HepG2 (cell line): ENCODE data around the gene TRH. TPM values are rescaled to one million over a fixed set of nuclear protein-coding genes. Genes with fewer than 3 reads are reported as not detected.

Experiments used
- ATAC-seq: fragments of 200-7000 bp; cut with Tn5 transposase; 3 replicates; pipeline ENCODE4 v1.9.1; 2020; ENCODE audit warnings: mild to moderate bottlenecking, moderate library complexity
- BruUV-seq: library from RNA; stranded (reverse); fragments of 400-500 nt; replicated peaks from 2 replicates; lab custom pipeline; 2021; lab: Mats Ljungman, UMichigan
- CTCF ChIA-PET: fragments of 300-600 bp; formaldehyde crosslinking; extraction: SDS; loops from one replicate; lab custom pipeline; 2021; ENCODE audit warnings: low total read pairs, inconsistent platforms, low intra/inter-chr PET ratio; lab: Yijun Ruan, JAX
- POLR2A ChIA-PET: fragments of 350-600 bp; sonication (Branson Sonifier 250); formaldehyde crosslinking; loops from one replicate; lab custom pipeline; 2020; ENCODE audit warnings: antibody characterized with exemption, inconsistent platforms; lab: Yijun Ruan, JAX
- DNase-seq: peaks from one replicate; pipeline ENCODE4 v3.0.0-alpha.2; 2015; ENCODE audit warnings: low spot score
- FAIRE-seq: peaks from 3 replicates; lab custom pipeline; 2011; peaks lifted over from hg19 to GRCh38; lab: Jason Lieb, UNC
- H2AFZ ChIP-seq: one replicate; pipeline ENCODE4 v1.6.1; 2011; ENCODE audit warnings: low read length, inconsistent platforms
- H3K27ac ChIP-seq: fragments of 300-600 bp; 3 replicates; pipeline ENCODE4 v1.8.0; 2011; ENCODE audit warnings: mixed run types, mild to moderate bottlenecking, mixed read lengths, low read length, inconsistent platforms; ENCODE audit not compliant: insufficient read depth; ENCODE audit errors: extremely low read length
- H3K27me3 ChIP-seq, 2 experiments: fragments of 200-600 bp in 1 of 2; 2 replicates in 1 of 2; 3 replicates in 1 of 2; pipeline versions ENCODE4 v1.6.0 to v1.8.0; 2011; ENCODE audit warnings: low read length in 2 of 2, mild to moderate bottlenecking in 2 of 2, moderate library complexity in 2 of 2, inconsistent platforms in 1 of 2; ENCODE audit not compliant: insufficient read depth in 2 of 2, control insufficient read depth in 1 of 2
- H3K36me3 ChIP-seq, 2 experiments: fragments of 200-600 bp in 1 of 2; replicated peaks in 1 of 2; 2 replicates in 1 of 2; 3 replicates in 1 of 2; pipeline versions ENCODE4 v1.5.1 to v1.8.0; 2011; ENCODE audit warnings: low read length in 2 of 2, inconsistent platforms in 1 of 2; ENCODE audit not compliant: insufficient read depth in 2 of 2, control insufficient read depth in 1 of 2
- H3K4me1 ChIP-seq: 2 replicates; pipeline ENCODE4 v1.5.1; 2012; ENCODE audit warnings: low read length, inconsistent platforms; ENCODE audit not compliant: insufficient read depth
- H3K4me2 ChIP-seq: 2 replicates; pipeline ENCODE4 v1.6.0; 2011; ENCODE audit warnings: low read depth, low read length, inconsistent platforms
- H3K4me3 ChIP-seq, 3 experiments: fragments of 200-600 bp in 1 of 3; sonication (generic), shearing (Covaris generic) in 1 of 3; replicated peaks in 1 of 3; 2 replicates each; pipeline ENCODE4 v1.5.1; 2011 to 2016; ENCODE audit warnings: low read length in 3 of 3, inconsistent platforms in 2 of 3, low read depth in 2 of 3, mild to moderate bottlenecking in 2 of 3, control low read depth in 1 of 3, mixed read lengths in 1 of 3; ENCODE audit not compliant: insufficient read depth in 1 of 3
- H3K79me2 ChIP-seq: one replicate; pipeline ENCODE4 v1.6.1; 2011; ENCODE audit warnings: low read length, inconsistent platforms; ENCODE audit not compliant: insufficient read depth
- H3K9ac ChIP-seq: 2 replicates; pipeline ENCODE4 v1.6.0; 2011; ENCODE audit warnings: mild to moderate bottlenecking, low read depth, low read length, inconsistent platforms; ENCODE audit not compliant: insufficient read depth
- H3K9me3 ChIP-seq: 2 replicates; pipeline ENCODE4 v1.5.1; 2012; ENCODE audit warnings: mild to moderate bottlenecking, low read length
- H4K20me1 ChIP-seq: 2 replicates; pipeline ENCODE4 v1.6.0; 2011; ENCODE audit warnings: inconsistent platforms, mild to moderate bottlenecking, low read length, moderate library complexity; ENCODE audit not compliant: insufficient read depth
- ATF3 ChIP-seq: sonication (generic); formaldehyde crosslinking; IDR thresholded peaks from 2 replicates; pipeline ENCODE4 v1.4.0; 2020; ENCODE audit warnings: missing genetic modification reagents
- ETV5 ChIP-seq: IDR thresholded peaks from 2 replicates; pipeline ENCODE4 v1.6.1; 2018; ENCODE audit warnings: missing biosample characterization, missing genetic modification reagents, inconsistent platforms, borderline replicate concordance
- ETV6 ChIP-seq: sonication (generic); formaldehyde crosslinking; conservative IDR thresholded peaks from 2 replicates; pipeline ENCODE4 v1.4.0; 2020; ENCODE audit warnings: missing genetic modification reagents
- HIVEP1 ChIP-seq: sonication (generic); formaldehyde crosslinking; IDR thresholded peaks from 2 replicates; pipeline ENCODE4 v1.4.0; 2020; ENCODE audit warnings: mild to moderate bottlenecking, missing genetic modification reagents
- PAWR ChIP-seq: sonication (generic); formaldehyde crosslinking; IDR thresholded peaks from 2 replicates; pipeline ENCODE4 v1.4.0; 2020; ENCODE audit warnings: missing genetic modification reagents, mild to moderate bottlenecking, borderline replicate concordance
- RBFOX2 ChIP-seq: fragments of 200-400 bp; formaldehyde crosslinking; IDR thresholded peaks from 2 replicates; pipeline ENCODE4 v1.6.1; 2017; ENCODE audit warnings: low read depth, mild to moderate bottlenecking, low read length
- SOX6 ChIP-seq, 2 experiments: fragments of 450-650 bp in 1 of 2; sonication (generic) in 1 of 2; formaldehyde crosslinking in 1 of 2; IDR thresholded peaks; 2 replicates each; pipeline versions ENCODE4 v1.4.0 to v1.6.1; 2017 to 2020; ENCODE audit warnings: antibody characterized with exemption in 1 of 2, mild to moderate bottlenecking in 1 of 2, missing genetic modification reagents in 1 of 2
- SP4 ChIP-seq: sonication (generic); formaldehyde crosslinking; IDR thresholded peaks from 2 replicates; pipeline ENCODE4 v1.8.1; 2023; ENCODE audit warnings: mild to moderate bottlenecking, missing genetic modification reagents
- STAG1 ChIP-seq: sonication (generic); formaldehyde crosslinking; IDR thresholded peaks from 2 replicates; pipeline ENCODE4 v1.4.0; 2020; ENCODE audit warnings: missing genetic modification reagents
- ZFP91 ChIP-seq: sonication (generic); formaldehyde crosslinking; IDR thresholded peaks from 2 replicates; pipeline ENCODE4 v1.9.0; 2022; ENCODE audit warnings: missing genetic modification reagents, mild to moderate bottlenecking, borderline replicate concordance
- ZNF20 ChIP-seq: sonication (generic); formaldehyde crosslinking; IDR thresholded peaks from 2 replicates; pipeline ENCODE4 v1.4.0; 2020; ENCODE audit warnings: mild to moderate bottlenecking, moderate library complexity, missing genetic modification reagents
- WGBS: methylation state at CpG from one replicate; pipeline ENCODE4 v1.1.6; 2017; ENCODE audit warnings: low lambda C conversion rate; 5-methylcytosine and 5-hydroxymethylcytosine counted together
- in situ Hi-C: cut with HindIII; loops from 2 replicates; pipeline ENCODE4 v1.10.0; 2017; ENCODE audit warnings: low pct_unique_long_range_greater_than_20kb; ENCODE audit not compliant: extremely low pct_ligation_motif_present
- intact Hi-C: fragments of 100-400 bp; cut with micrococcal nuclease; formaldehyde crosslinking; loops from one replicate; pipeline ENCODE4 v1.10.0; 2022; ENCODE audit not compliant: unreplicated experiment
- polyA plus RNA-seq, 8 experiments: library from polyadenylated mRNA; depleted of rRNA in 3 of 8; stranded (reverse) in 7 of 8; unstranded in 1 of 8; fragments of >200 nt; fragmentation: Illumina TruSeq in 4 of 8; extraction: Trizol in 4 of 8; gene quantifications; 2 replicates each; pipeline versions ENCODE4 v1.2.1 to v1.2.3, GENCODE V29; 2011 to 2016; ENCODE audit warnings: low read depth in 4 of 8, missing spikeins in 1 of 8, mixed read lengths in 1 of 8; ENCODE audit not compliant: insufficient read depth in 1 of 8
- total RNA-seq, 5 experiments: library from RNA; depleted of rRNA; stranded (reverse); fragments of >200 nt; fragmentation: Illumina TruSeq; extraction: Trizol; gene quantifications; 2 replicates each; pipeline ENCODE4 v1.2.3, GENCODE V29; 2016; ENCODE audit warnings: low read depth in 1 of 5
- TF ChIP-seq, protein P1 (sequence below): sonication (generic); formaldehyde crosslinking; IDR thresholded peaks from 2 replicates; pipeline ENCODE4 v1.4.0; 2020; ENCODE audit warnings: missing genetic modification reagents
- TF ChIP-seq, protein P2 (sequence below): sonication (generic); formaldehyde crosslinking; IDR thresholded peaks from 2 replicates; pipeline ENCODE4 v1.5.1; 2020; ENCODE audit warnings: mild to moderate bottlenecking, moderate library complexity, missing genetic modification reagents
- TF ChIP-seq, protein P3 (sequence below): sonication (generic); formaldehyde crosslinking; IDR thresholded peaks from 2 replicates; pipeline ENCODE4 v1.5.0; 2020; ENCODE audit warnings: mild to moderate bottlenecking, missing genetic modification reagents, moderate library complexity

The TRH gene
- total and polyA plus RNA-seq, 2 of the 13 experiments (the other 11 are each of a cell fraction or from before 2014, with no cell fraction given): not detected

GRCh38 chr3:129992781-129993180 is 18.3 kb downstream of the TRH start:
- no peaks in the 10 kb centered on the region for H3K9me3 ChIP-seq
- BruUV-seq: no TSS peak
- ATAC-seq: peak; percentile 96
- no peaks in the 10 kb centered on the region for H4K20me1 ChIP-seq
- CTCF ChIA-PET: interaction anchor here (1.7 kb wide), 1 partner anchor 51 kb away, joined by 6 read pairs; no protein-coding TSS in a partner anchor
- no peak overlapping the region for H2AFZ ChIP-seq
- H3K27me3 ChIP-seq: peaks cover 1 to 22% of the 10 kb centered on the region in 2 experiments; a peak in 3 of 5 replicates
- POLR2A ChIA-PET: no interaction called here
- H3K4me1 ChIP-seq: no peaks in the 10 kb centered on the region
- in situ Hi-C loops: no loop called here
- FAIRE-seq: peak; percentile 40
- H3K4me2 ChIP-seq: no peak overlapping the region
- H3K27ac ChIP-seq: no peak overlapping the region
- WGBS: 7% methylated on average over 2 of the region's 3 CpGs
- intact Hi-C loops: no loop called here
- H3K79me2 ChIP-seq: no peaks in the 10 kb centered on the region
- no peaks in the 10 kb centered on the region for H3K36me3 ChIP-seq
- no peak overlapping the region for H3K4me3 ChIP-seq
- DNase-seq: peak; percentile 21
- no peak overlapping the region for H3K9ac ChIP-seq
- TF ChIP-seq SOX6 (IDR thresholded peaks at IDR 0.05) (no peak), SOX6 (CRISPR knock-in tag; IDR thresholded peaks at IDR 0.05) (no peak), ZFP91 (no peak), RBFOX2 (no peak), ATF3 (CRISPR knock-in tag) (no peak), SP4 (CRISPR knock-in tag) (no peak), ZNF20 (CRISPR knock-in tag) (no peak), PAWR (CRISPR knock-in tag) (no peak), ETV5 (CRISPR knock-in tag) (no peak), STAG1 (CRISPR knock-in tag) (peak; percentile 22; the same call in 1 of the 2 replicates), ETV6 (CRISPR knock-in tag) (no peak), HIVEP1 (CRISPR knock-in tag) (no peak)
- TF ChIP-seq, protein P1, sequence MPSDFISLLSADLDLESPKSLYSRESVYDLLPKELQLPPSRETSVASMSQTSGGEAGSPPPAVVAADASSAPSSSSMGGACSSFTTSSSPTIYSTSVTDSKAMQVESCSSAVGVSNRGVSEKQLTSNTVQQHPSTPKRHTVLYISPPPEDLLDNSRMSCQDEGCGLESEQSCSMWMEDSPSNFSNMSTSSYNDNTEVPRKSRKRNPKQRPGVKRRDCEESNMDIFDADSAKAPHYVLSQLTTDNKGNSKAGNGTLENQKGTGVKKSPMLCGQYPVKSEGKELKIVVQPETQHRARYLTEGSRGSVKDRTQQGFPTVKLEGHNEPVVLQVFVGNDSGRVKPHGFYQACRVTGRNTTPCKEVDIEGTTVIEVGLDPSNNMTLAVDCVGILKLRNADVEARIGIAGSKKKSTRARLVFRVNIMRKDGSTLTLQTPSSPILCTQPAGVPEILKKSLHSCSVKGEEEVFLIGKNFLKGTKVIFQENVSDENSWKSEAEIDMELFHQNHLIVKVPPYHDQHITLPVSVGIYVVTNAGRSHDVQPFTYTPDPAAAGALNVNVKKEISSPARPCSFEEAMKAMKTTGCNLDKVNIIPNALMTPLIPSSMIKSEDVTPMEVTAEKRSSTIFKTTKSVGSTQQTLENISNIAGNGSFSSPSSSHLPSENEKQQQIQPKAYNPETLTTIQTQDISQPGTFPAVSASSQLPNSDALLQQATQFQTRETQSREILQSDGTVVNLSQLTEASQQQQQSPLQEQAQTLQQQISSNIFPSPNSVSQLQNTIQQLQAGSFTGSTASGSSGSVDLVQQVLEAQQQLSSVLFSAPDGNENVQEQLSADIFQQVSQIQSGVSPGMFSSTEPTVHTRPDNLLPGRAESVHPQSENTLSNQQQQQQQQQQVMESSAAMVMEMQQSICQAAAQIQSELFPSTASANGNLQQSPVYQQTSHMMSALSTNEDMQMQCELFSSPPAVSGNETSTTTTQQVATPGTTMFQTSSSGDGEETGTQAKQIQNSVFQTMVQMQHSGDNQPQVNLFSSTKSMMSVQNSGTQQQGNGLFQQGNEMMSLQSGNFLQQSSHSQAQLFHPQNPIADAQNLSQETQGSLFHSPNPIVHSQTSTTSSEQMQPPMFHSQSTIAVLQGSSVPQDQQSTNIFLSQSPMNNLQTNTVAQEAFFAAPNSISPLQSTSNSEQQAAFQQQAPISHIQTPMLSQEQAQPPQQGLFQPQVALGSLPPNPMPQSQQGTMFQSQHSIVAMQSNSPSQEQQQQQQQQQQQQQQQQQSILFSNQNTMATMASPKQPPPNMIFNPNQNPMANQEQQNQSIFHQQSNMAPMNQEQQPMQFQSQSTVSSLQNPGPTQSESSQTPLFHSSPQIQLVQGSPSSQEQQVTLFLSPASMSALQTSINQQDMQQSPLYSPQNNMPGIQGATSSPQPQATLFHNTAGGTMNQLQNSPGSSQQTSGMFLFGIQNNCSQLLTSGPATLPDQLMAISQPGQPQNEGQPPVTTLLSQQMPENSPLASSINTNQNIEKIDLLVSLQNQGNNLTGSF (CRISPR knock-in tag): no peak
- TF ChIP-seq, protein P2, sequence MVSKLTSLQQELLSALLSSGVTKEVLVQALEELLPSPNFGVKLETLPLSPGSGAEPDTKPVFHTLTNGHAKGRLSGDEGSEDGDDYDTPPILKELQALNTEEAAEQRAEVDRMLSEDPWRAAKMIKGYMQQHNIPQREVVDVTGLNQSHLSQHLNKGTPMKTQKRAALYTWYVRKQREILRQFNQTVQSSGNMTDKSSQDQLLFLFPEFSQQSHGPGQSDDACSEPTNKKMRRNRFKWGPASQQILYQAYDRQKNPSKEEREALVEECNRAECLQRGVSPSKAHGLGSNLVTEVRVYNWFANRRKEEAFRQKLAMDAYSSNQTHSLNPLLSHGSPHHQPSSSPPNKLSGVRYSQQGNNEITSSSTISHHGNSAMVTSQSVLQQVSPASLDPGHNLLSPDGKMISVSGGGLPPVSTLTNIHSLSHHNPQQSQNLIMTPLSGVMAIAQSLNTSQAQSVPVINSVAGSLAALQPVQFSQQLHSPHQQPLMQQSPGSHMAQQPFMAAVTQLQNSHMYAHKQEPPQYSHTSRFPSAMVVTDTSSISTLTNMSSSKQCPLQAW (CRISPR knock-in tag): no peak
- TF ChIP-seq, protein P3, sequence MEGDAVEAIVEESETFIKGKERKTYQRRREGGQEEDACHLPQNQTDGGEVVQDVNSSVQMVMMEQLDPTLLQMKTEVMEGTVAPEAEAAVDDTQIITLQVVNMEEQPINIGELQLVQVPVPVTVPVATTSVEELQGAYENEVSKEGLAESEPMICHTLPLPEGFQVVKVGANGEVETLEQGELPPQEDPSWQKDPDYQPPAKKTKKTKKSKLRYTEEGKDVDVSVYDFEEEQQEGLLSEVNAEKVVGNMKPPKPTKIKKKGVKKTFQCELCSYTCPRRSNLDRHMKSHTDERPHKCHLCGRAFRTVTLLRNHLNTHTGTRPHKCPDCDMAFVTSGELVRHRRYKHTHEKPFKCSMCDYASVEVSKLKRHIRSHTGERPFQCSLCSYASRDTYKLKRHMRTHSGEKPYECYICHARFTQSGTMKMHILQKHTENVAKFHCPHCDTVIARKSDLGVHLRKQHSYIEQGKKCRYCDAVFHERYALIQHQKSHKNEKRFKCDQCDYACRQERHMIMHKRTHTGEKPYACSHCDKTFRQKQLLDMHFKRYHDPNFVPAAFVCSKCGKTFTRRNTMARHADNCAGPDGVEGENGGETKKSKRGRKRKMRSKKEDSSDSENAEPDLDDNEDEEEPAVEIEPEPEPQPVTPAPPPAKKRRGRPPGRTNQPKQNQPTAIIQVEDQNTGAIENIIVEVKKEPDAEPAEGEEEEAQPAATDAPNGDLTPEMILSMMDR (CRISPR knock-in tag): peak; percentile 48
